T-helper 1 cell treated with Interleukin-12 subunit alpha and Interleukin-12 subunit beta and Interleukin-4 antibody, amounts not matched to agents 30 μg/mL and 1 μg/mL, for 36 hours (primary cell): ENCODE results near the gene OR2T11.
"Not testable (repeated sequence)": the region's sequence is repeated elsewhere in the genome, so short reads cannot be mapped to it uniquely, and the experiment has no call there.

Source experiments
- H3K27ac Mint-ChIP-seq: one replicate; pipeline ENCODE4 v1.8.0; 2021; ENCODE audit warnings: mild to moderate bottlenecking, mixed read lengths
- H3K27me3 Mint-ChIP-seq: one replicate; pipeline ENCODE4 v1.8.0; 2021; ENCODE audit warnings: low read depth, mixed read lengths
- H3K36me3 Mint-ChIP-seq: one replicate; pipeline ENCODE4 v1.8.0; 2021; ENCODE audit warnings: low read depth, mixed read lengths
- H3K4me1 Mint-ChIP-seq: one replicate; pipeline ENCODE4 v1.8.0; 2021; ENCODE audit warnings: low read depth, mixed read lengths
- H3K4me3 Mint-ChIP-seq: one replicate; pipeline ENCODE4 v1.8.0; 2021; ENCODE audit warnings: mild to moderate bottlenecking, moderate library complexity, mixed read lengths
- H3K9me3 Mint-ChIP-seq: one replicate; pipeline ENCODE4 v1.8.0; 2021; ENCODE audit warnings: mixed read lengths

The OR2T11 gene

DNA sequence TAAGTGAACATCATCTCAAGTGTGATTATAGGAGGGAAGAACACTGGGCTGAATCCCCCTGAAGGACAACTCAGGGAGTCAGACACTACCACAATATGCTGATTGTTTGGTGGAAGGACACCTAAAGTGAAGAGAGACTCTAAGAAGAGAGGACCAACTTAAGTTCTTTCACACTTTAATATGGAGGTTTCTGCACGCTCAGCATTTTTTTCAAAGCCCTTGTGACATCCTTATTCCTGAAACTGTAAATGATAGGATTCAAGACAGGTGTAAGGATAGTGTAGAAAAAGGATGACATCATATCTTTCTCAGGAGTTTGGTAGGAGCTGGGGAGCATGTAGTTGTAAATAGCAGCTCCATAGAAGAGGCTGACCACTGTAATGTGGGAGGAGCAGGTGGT is 42.2 kb downstream of the OR2T11 start:
- Mint-ChIP-seq H3K27me3 (no peaks in the 10 kb centered on the region), H3K4me1 (peaks cover 1% of the 10 kb centered on the region), H3K36me3 (no peaks in the 10 kb centered on the region), H3K27ac (no peak overlapping the region), H3K4me3 (no peak overlapping the region), H3K9me3 (no peaks in the 10 kb centered on the region)

DNA sequence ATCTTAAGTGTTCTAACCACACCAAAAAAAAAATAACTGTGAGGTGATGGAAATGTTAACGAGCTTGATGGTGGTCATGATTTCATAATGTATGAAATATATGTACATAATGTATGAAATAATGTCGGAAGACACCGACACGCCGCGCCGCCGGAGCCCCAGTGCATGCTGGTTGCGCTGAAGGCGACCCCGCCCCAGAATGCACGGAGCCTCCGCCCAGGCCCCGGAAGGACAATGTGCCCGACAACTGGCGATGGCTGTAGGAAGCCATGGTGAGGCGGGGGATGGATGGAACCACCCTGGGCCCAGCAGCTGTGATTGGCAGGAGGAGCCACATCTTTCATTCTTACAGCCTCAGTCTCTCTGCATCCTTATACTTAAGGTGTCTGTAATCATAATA is 44.8 kb downstream of the OR2T11 start:
- H3K4me1 Mint-ChIP-seq, result no peaks in the 10 kb centered on the region
- H3K27ac Mint-ChIP-seq, result no peak overlapping the region
- no peaks in the 10 kb centered on the region for H3K36me3 Mint-ChIP-seq
- peaks cover 2% of the 10 kb centered on the region for H3K9me3 Mint-ChIP-seq
- no peaks in the 10 kb centered on the region for H3K27me3 Mint-ChIP-seq
- H3K4me3 Mint-ChIP-seq, result no peak overlapping the region

DNA sequence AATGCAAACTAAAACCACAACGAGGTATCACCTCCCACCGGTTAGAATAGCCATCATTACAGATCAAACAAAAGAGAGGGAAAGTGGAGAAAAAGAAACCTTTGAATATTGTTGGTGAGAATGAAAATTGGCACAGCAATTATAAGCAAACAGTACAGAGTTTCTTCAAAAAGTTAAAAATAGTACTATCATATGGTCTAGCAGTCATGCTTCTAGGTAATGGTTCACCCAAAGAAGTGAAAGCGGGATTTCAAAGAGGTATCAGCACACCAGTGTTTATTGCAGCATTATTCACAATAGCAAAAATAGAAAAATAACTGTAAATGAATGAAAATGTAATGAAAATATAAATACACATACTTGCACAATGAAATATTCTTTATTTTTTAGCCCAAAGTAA is 45.6 kb downstream of the OR2T11 start:
- Mint-ChIP-seq H3K9me3 (peaks cover 2% of the 10 kb centered on the region), H3K27ac (no peak overlapping the region), H3K4me3 (no peak overlapping the region), H3K4me1 (no peaks in the 10 kb centered on the region), H3K27me3 (no peaks in the 10 kb centered on the region), H3K36me3 (no peaks in the 10 kb centered on the region)

DNA sequence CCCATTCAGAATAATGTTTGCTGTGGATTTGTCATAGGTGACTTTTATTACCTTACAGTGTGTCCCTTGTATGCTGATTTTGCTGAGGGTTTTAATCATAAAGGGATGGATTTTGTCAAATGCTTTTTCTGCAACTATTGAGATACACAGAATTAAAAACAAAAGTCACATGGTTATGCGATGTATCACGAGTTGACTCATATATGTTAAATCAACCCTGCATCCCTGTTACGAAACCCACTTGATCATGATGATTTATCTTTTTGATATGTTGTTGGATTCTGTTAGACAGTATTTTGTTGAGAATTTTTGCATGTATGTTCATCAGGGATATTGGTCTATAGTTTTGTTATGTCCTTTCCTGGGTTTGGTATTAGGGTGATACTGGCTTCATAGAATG is 49.6 kb downstream of the OR2T11 start:
- H3K27ac Mint-ChIP-seq, result no peak overlapping the region
- peaks cover 2% of the 10 kb centered on the region for H3K9me3 Mint-ChIP-seq
- H3K36me3 Mint-ChIP-seq, result no peaks in the 10 kb centered on the region
- H3K4me3 Mint-ChIP-seq, result no peak overlapping the region
- H3K27me3 Mint-ChIP-seq, result no peaks in the 10 kb centered on the region
- H3K4me1 Mint-ChIP-seq, result no peaks in the 10 kb centered on the region

DNA sequence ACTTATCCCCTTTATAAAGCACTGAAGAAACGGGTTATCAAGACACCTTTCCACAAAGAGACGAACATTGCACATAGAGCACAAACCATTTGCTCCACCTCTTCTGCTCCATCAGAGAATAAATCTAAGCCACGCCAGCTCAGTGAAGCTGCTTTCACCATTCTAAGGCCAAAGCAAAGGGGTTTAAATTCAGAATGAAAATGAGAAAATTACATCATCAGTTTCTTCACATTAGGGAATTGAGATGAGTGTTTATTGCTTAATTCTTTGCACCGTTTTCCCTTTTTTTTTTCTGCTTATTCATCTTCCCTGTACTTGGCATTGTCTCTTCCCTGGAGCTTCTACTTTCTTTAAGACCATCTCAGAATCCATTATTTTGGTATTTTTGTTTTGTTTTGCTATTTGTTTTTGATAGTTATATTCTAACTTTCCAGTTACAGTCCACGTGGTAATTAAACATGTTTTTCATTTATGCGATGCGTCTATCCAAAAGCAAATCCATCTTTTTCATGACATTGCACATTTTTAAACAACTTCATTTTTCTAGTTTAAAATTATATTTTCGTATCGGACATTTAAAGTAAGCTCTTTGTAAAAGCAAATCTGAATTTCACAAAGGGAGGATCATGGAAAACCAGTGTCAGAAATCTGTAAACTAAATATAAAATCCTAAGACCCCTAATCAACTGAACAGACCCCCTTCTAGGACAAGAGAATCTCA is 58.5 kb downstream of the OR2T11 start:
- peaks cover 4% of the 10 kb centered on the region for H3K9me3 Mint-ChIP-seq
- no peaks in the 10 kb centered on the region for H3K4me1 Mint-ChIP-seq
- no peak overlapping the region for H3K27ac Mint-ChIP-seq
- H3K36me3 Mint-ChIP-seq, result no peaks in the 10 kb centered on the region
- H3K27me3 Mint-ChIP-seq, result no peaks in the 10 kb centered on the region
- H3K4me3 Mint-ChIP-seq, result no peak overlapping the region

DNA sequence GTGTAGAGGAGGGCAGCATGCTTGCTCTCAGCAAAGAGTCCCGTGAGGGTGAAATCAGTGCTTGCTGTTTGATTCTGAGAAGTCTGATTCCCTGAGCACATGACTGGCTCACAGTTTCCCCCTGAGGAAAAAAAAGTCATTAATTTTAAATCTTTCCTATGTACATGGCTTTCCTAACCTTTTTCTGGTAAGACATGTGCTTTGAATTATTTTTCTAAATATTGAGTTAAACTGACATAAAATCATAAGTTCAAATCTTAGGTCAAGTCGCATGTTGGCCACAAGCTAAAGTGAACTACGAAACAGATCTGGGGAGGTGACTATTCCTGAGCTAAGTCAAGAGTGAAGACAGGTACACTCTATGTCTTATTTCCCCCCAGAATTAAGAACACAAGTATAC is 60.2 kb downstream of the OR2T11 start, which contains the start of gene OR2T34:
OR2T34 (minus strand) TSS at position 101 of the 400 bp plus-strand sequence; CDS start at position 101, 0 bp downstream.
- H3K36me3 Mint-ChIP-seq, H3K4me3 Mint-ChIP-seq, H3K27me3 Mint-ChIP-seq, H3K4me1 Mint-ChIP-seq, H3K9me3 Mint-ChIP-seq, H3K27ac Mint-ChIP-seq: not testable (repeated sequence)

DNA sequence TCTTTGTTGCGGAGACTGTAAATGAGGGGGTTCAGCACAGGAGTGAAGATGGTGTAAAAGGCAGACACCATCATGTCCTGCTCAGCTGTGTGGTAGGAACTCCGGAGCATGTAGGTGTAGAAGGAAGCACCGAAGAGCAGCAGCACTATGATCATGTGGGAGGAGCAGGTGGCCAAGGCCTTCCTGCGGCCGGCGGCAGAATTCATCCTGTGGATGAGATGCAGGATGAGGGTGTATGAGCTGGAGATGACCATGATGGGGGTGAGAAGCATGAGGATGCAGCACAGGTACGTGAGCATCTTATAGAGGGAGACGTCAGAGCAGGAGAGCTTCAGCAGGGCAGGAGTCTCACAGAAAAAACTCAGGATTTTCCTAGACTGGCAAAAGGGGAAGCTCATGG is 61.0 kb downstream of the OR2T11 start:
- not testable (repeated sequence) for H3K36me3 Mint-ChIP-seq, H3K4me1 Mint-ChIP-seq, H3K9me3 Mint-ChIP-seq, H3K27me3 Mint-ChIP-seq, H3K27ac Mint-ChIP-seq, H3K4me3 Mint-ChIP-seq
